ENCODE results near the gene CD200R1. TPM values are rescaled to one million over a fixed set of nuclear protein-coding genes. Genes with fewer than 3 reads are reported as not detected.

CD200R1 gene
- total and polyA plus RNA-seq, 9 of the 15 experiments (the other 6 are each of a cell fraction or from before 2014, with no cell fraction given): 0.04 to 0.23 (median 0.09) TPM; not detected in 5

- peak; percentile 75; the same call in 1 of the 2 replicates for TF ChIP-seq CBX1 (IDR thresholded peaks at IDR 0.05; ENCODE audit: low read depth)
- TF ChIP-seq MEIS2 (IDR thresholded peaks at IDR 0.05; ENCODE audit: partially characterized antibody): peak; percentile 47
- peak; percentile 46; the same call in 1 of the 2 replicates for TF ChIP-seq ZNF589 (CRISPR knock-in tag; IDR thresholded peaks at IDR 0.05; ENCODE audit: low read depth)
- TF ChIP-seq SUPT5H (IDR thresholded peaks at IDR 0.05): peak; percentile 92
- peak; percentile 69 for TF ChIP-seq ETV1 (tag; conservative IDR thresholded peaks at IDR 0.05; ENCODE audit: low read depth)
- TF ChIP-seq HMGN3 (IDR thresholded peaks at IDR 0.05; ENCODE audit: borderline replicate concordance, extremely low read depth, insufficient read length, low read depth, low read length): peak; percentile 22
- peak; percentile 57; the same call in 1 of the 2 replicates for TF ChIP-seq NBN (IDR thresholded peaks at IDR 0.05; ENCODE audit: low read depth)
- TF ChIP-seq ARID1B (IDR thresholded peaks at IDR 0.05): 0 out of 2 replicates have a peak, but pooled peaks have one; percentile 33
- peak; percentile 82 for TF ChIP-seq HNRNPLL (IDR thresholded peaks at IDR 0.05; ENCODE audit: low read depth, low read length, poor library complexity, severe bottlenecking)
- TF ChIP-seq, protein P1, sequence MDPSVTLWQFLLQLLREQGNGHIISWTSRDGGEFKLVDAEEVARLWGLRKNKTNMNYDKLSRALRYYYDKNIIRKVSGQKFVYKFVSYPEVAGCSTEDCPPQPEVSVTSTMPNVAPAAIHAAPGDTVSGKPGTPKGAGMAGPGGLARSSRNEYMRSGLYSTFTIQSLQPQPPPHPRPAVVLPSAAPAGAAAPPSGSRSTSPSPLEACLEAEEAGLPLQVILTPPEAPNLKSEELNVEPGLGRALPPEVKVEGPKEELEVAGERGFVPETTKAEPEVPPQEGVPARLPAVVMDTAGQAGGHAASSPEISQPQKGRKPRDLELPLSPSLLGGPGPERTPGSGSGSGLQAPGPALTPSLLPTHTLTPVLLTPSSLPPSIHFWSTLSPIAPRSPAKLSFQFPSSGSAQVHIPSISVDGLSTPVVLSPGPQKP (CRISPR knock-in tag; IDR thresholded peaks at IDR 0.05): no peak
- TF ChIP-seq, protein P2, sequence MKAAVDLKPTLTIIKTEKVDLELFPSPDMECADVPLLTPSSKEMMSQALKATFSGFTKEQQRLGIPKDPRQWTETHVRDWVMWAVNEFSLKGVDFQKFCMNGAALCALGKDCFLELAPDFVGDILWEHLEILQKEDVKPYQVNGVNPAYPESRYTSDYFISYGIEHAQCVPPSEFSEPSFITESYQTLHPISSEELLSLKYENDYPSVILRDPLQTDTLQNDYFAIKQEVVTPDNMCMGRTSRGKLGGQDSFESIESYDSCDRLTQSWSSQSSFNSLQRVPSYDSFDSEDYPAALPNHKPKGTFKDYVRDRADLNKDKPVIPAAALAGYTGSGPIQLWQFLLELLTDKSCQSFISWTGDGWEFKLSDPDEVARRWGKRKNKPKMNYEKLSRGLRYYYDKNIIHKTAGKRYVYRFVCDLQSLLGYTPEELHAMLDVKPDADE (conservative IDR thresholded peaks at IDR 0.05; ENCODE audit: control insufficient read depth, low read depth, low read length): 0 out of 2 replicates have a peak, but pooled peaks have one; percentile 37
- TF ChIP-seq SIN3B (IDR thresholded peaks at IDR 0.05; ENCODE audit: low read depth): peak; percentile 83
- peak; percentile 41 for TF ChIP-seq FIP1L1 (IDR thresholded peaks at IDR 0.05; ENCODE audit: low read depth, low read length, poor library complexity, severe bottlenecking)
- no peak for TF ChIP-seq ARID3B (CRISPR knock-in tag; IDR thresholded peaks at IDR 0.05; ENCODE audit: borderline replicate concordance)
- peak; percentile 95 for TF ChIP-seq KDM5B (IDR thresholded peaks at IDR 0.05; ENCODE audit: insufficient replicate concordance, low read depth, low read length)
- TF ChIP-seq TRIM24 (IDR thresholded peaks at IDR 0.05): peak in 1 of 2 experiments; percentile 56; a peak in 1 of 4 replicates
- TF ChIP-seq GABPA (tag; conservative IDR thresholded peaks at IDR 0.05; ENCODE audit: low read depth): peak; percentile 86
- TF ChIP-seq SP1 (CRISPR knock-in tag; IDR thresholded peaks at IDR 0.05): peak; percentile 67; the same call in 1 of the 2 replicates
- no peak for TF ChIP-seq CHD1 (IDR thresholded peaks at IDR 0.05; ENCODE audit: low read length)
- TF ChIP-seq, protein P3, sequence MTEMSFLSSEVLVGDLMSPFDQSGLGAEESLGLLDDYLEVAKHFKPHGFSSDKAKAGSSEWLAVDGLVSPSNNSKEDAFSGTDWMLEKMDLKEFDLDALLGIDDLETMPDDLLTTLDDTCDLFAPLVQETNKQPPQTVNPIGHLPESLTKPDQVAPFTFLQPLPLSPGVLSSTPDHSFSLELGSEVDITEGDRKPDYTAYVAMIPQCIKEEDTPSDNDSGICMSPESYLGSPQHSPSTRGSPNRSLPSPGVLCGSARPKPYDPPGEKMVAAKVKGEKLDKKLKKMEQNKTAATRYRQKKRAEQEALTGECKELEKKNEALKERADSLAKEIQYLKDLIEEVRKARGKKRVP (CRISPR knock-in tag; IDR thresholded peaks at IDR 0.05): peak; percentile 24; the same call in 1 of the 2 replicates
- TF ChIP-seq RBFOX2 (IDR thresholded peaks at IDR 0.05; ENCODE audit: low read depth, low read length): peak; percentile 98
- peak; percentile 90 for TF ChIP-seq TAF9B (IDR thresholded peaks at IDR 0.05; ENCODE audit: partially characterized antibody)
Observed at GRCh38 chr3:112990672-112991602, 16.0 kb upstream of the CD200R1 start, which contains the start of gene GTPBP8 (continued).

All from K562 (cell line).